GM23248 (cell line): ENCODE data around the gene TMEM201. TPM values are rescaled to one million over a fixed set of nuclear protein-coding genes. Genes with fewer than 3 reads are reported as not detected.
A peak's percentile ranks its signal among the peaks of the same experiment; 100 is the strongest.

Source experiments
- DNase-seq: peaks from one replicate; pipeline ENCODE4 v3.0.0-alpha.2; 2015
- H2AFZ ChIP-seq: fragments of 200-600 bp; sonication (generic); 2 replicates; pipeline ENCODE4 v1.6.1; 2016; ENCODE audit warnings: antibody characterized with exemption
- H3F3A ChIP-seq: fragments of 200-600 bp; sonication (generic); 2 replicates; pipeline ENCODE4 v1.6.1; 2016; ENCODE audit warnings: mild to moderate bottlenecking, antibody characterized with exemption, mixed run types; ENCODE audit not compliant: insufficient read depth
- H3K27ac ChIP-seq: fragments of 200-600 bp; sonication (generic); 2 replicates; pipeline ENCODE4 v1.5.1; 2016; ENCODE audit warnings: mild to moderate bottlenecking
- H3K27me3 ChIP-seq: fragments of 200-600 bp; sonication (generic); replicated peaks from 2 replicates; pipeline ENCODE4 v1.6.1; 2016; ENCODE audit warnings: mild to moderate bottlenecking; ENCODE audit not compliant: insufficient read depth
- H3K36me3 ChIP-seq: fragments of 200-600 bp; sonication (generic); 2 replicates; pipeline ENCODE4 v1.6.1; 2016; ENCODE audit warnings: low read depth, mild to moderate bottlenecking
- H3K4me1 ChIP-seq: fragments of 200-600 bp; sonication (generic); 2 replicates; pipeline ENCODE4 v1.6.1; 2016; ENCODE audit warnings: mild to moderate bottlenecking; ENCODE audit not compliant: insufficient read depth
- H3K4me2 ChIP-seq: fragments of 200-600 bp; sonication (generic); one replicate; pipeline ENCODE4 v1.6.1; 2016; ENCODE audit warnings: mild to moderate bottlenecking; ENCODE audit not compliant: unreplicated experiment
- H3K4me3 ChIP-seq: fragments of 200-600 bp; sonication (generic); 2 replicates; pipeline ENCODE4 v1.5.1; 2016; ENCODE audit warnings: mild to moderate bottlenecking
- H3K79me2 ChIP-seq: fragments of 200-600 bp; sonication (generic); 2 replicates; pipeline ENCODE4 v1.6.1; 2016; ENCODE audit warnings: mild to moderate bottlenecking; ENCODE audit not compliant: insufficient read depth
- H3K9ac ChIP-seq: fragments of 200-600 bp; sonication (generic); 2 replicates; pipeline ENCODE4 v1.6.1; 2016; ENCODE audit warnings: mild to moderate bottlenecking
- H3K9me2 ChIP-seq: fragments of 200-600 bp; sonication (generic); 2 replicates; pipeline ENCODE4 v1.6.1; 2016; ENCODE audit warnings: mixed run types, mild to moderate bottlenecking, moderate library complexity; ENCODE audit not compliant: insufficient read depth
- H3K9me3 ChIP-seq: fragments of 200-600 bp; sonication (generic); one replicate; pipeline ENCODE4 v1.6.1; 2017; ENCODE audit warnings: low read depth
- H4K20me1 ChIP-seq: fragments of 200-600 bp; sonication (generic); 2 replicates; pipeline ENCODE4 v1.6.0; 2016; ENCODE audit not compliant: insufficient read depth
- EZH2 ChIP-seq: fragments of 200-600 bp; sonication (generic); IDR thresholded peaks from 2 replicates; pipeline ENCODE4 v1.6.1; 2018; ENCODE audit warnings: antibody characterized with exemption, mild to moderate bottlenecking; ENCODE audit not compliant: insufficient read depth, poor library complexity, severe bottlenecking
- EZH2phosphoT487 ChIP-seq: fragments of 200-600 bp; sonication (generic); IDR thresholded peaks from 2 replicates; pipeline ENCODE4 v1.6.1; 2018; ENCODE audit warnings: antibody characterized with exemption, moderate library complexity, mild to moderate bottlenecking, low read depth; ENCODE audit not compliant: insufficient read depth
- WGBS, 2 experiments: methylation state at CpG; one replicate each; pipeline ENCODE4 v1.1.6; 2015 to 2017; ENCODE audit warnings: low lambda C conversion rate in 2 of 2, low coverage in 1 of 2; ENCODE audit errors: missing lambda C conversion rate in 2 of 2; 5-methylcytosine and 5-hydroxymethylcytosine counted together
- in situ Hi-C: fragments of 300-500 bp; cut with MboI; formaldehyde crosslinking; loops from 2 replicates; pipeline ENCODE4 v1.15.0; 2020
- polyA plus RNA-seq: library from polyadenylated mRNA; unstranded; fragments of >200 nt; fragmentation: Nextera tagmentation; extraction: Ambion mirVana; gene quantifications from 2 replicates; pipeline ENCODE4 v1.2.1, GENCODE V29; 2016
- total RNA-seq: library from RNA; depleted of rRNA; stranded (reverse); fragments of >200 nt; shearing (Covaris generic); gene quantifications from 2 replicates; pipeline ENCODE4 v1.2.3, GENCODE V29; 2014

TMEM201 gene
- total and polyA plus RNA-seq, 2 experiments from 2014 or later: 5.7 to 6.7 TPM

DNA sequence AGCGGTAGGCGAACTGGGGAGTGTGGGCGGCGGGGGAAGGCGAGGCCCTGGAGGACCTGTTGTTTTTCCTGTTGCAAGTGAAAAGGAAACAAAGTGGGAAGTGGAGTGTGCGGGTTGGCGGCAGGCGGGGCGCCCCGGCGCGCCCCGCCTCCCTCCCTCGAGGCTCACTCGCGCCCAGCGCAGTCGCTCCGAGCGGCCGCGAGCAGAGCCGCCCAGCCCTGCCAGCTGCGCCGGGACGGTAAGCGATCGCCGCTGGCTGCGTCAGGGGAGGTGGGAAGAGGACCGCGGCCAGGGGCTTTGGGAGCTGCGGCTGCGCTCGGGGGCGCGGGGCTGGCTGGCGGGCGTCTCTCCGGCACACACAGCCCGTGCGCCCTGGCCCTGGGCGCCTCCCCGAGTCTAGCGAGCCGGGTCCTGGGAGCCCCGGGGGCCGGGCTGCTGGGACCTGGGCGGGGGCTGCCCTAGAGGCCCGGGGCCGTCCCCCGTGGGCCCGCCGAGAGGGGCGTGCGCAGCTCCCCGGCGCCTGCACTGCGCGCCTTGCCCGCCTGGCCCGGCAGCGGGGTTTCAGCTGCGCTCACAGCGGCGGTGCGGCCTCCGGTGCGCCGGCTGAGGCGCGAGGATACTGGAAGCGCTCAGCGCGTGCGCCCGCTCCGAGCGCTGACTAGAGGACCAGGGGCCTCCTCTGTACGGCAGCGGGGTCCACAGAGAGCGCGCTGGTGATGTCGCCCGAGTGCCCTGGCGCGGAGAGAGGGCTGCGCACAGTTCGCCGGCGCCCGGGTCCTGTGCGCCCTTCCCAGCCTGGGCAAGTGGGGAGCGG, 63.1 kb downstream of the TMEM201 start, which contains the start of gene PIK3CD:
PIK3CD (plus strand) TSS at position 167 of the 814 bp plus-strand sequence. CDS start 58,725 bp downstream, outside the sequence.
- Histone ChIP-seq H3K4me1 (no peaks in the 10 kb centered on the region), H3K36me3 (no peaks in the 10 kb centered on the region), H3K27me3 (peaks cover 14% of the 10 kb centered on the region), H2AFZ (peak within 1 kb of the TSS; percentile 74), H3K4me2 (peak within 1 kb of the TSS; percentile 71), H3K9ac (peak within 1 kb of the TSS; percentile 18; the same call in 1 of the 2 replicates), H3F3A (no peaks in the 10 kb centered on the region), H3K9me3 (no peaks in the 10 kb centered on the region), H3K79me2 (no peaks in the 10 kb centered on the region), H4K20me1 (no peaks in the 10 kb centered on the region), H3K27ac (no peak within 1 kb of the TSS), H3K9me2 (no peaks in the 10 kb centered on the region), H3K4me3 (peak within 1 kb of the TSS; percentile 73)
- in situ Hi-C loops: no loop called here
- peak; percentile 70 for DNase-seq
- TF ChIP-seq EZH2: no peak
- no peak for TF ChIP-seq EZH2phosphoT487
- 1 to 2% methylated on average over 41 to 59 of the region's 94 CpGs for WGBS, 2 experiments

GRCh38 chr1:9652379-9653209, 63.9 kb downstream of the TMEM201 start:
- H3K36me3 ChIP-seq: no peaks in the 10 kb centered on the region
- H3K9me3 ChIP-seq: no peaks in the 10 kb centered on the region
- DNase-seq: peak; percentile 55
- peak overlapping the region; percentile 74 for H2AFZ ChIP-seq
- H3K4me1 ChIP-seq: no peaks in the 10 kb centered on the region
- TF ChIP-seq EZH2phosphoT487: no peak
- TF ChIP-seq EZH2: no peak
- H3K27me3 ChIP-seq: peaks cover 14% of the 10 kb centered on the region
- peak overlapping the region; percentile 71 for H3K4me2 ChIP-seq
- in situ Hi-C loops: no loop called here
- no peaks in the 10 kb centered on the region for H3F3A ChIP-seq
- H3K4me3 ChIP-seq: peak overlapping the region; percentile 73
- H4K20me1 ChIP-seq: no peaks in the 10 kb centered on the region
- H3K27ac ChIP-seq: no peak overlapping the region
- H3K79me2 ChIP-seq: no peaks in the 10 kb centered on the region
- peak overlapping the region; percentile 18; the same call in 1 of the 2 replicates for H3K9ac ChIP-seq
- 15% methylated on average over 37 to 55 of the region's 55 CpGs for WGBS, 2 experiments
- H3K9me2 ChIP-seq: no peaks in the 10 kb centered on the region

DNA sequence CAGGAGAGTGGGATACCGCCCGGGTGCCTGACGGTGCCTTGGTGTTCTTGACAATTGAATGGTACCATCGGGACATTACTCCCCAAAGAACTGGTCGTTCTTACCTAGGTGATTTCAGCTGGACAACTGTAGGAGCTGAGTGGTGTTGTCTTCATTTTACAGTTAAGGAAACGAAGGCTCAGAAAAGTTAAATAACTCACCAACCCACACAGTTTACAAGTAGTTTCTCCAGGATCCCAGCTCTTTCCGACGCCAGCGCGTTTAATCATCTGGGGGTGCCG, 64.4 kb downstream of the TMEM201 start:
- DNase-seq: no peak
- H4K20me1 ChIP-seq: no peaks in the 10 kb centered on the region
- H3K9ac ChIP-seq: no peak overlapping the region
- no peaks in the 10 kb centered on the region for H3K9me2 ChIP-seq
- TF ChIP-seq EZH2 (no peak), EZH2phosphoT487 (no peak)
- no peaks in the 10 kb centered on the region for H3F3A ChIP-seq
- no peaks in the 10 kb centered on the region for H3K9me3 ChIP-seq
- H2AFZ ChIP-seq: no peak overlapping the region
- 71 to 72% methylated on average over 11 of the region's 11 CpGs for WGBS, 2 experiments
- H3K4me3 ChIP-seq: no peak overlapping the region
- no peak overlapping the region for H3K4me2 ChIP-seq
- no peaks in the 10 kb centered on the region for H3K4me1 ChIP-seq
- in situ Hi-C loops: no loop called here
- H3K27ac ChIP-seq: no peak overlapping the region
- no peaks in the 10 kb centered on the region for H3K79me2 ChIP-seq
- peaks cover 14% of the 10 kb centered on the region for H3K27me3 ChIP-seq
- no peaks in the 10 kb centered on the region for H3K36me3 ChIP-seq

- Histone ChIP-seq H3K9me3 (no peaks in the 10 kb centered on the region), H3K4me1 (0 out of 2 replicates have a peak, but pooled peaks cover under 1% of the 10 kb centered on the region), H2AFZ (no peak overlapping the region), H3K9me2 (no peaks in the 10 kb centered on the region), H3K36me3 (no peaks in the 10 kb centered on the region), H3K4me2 (no peak overlapping the region), H3K27me3 (peaks cover 14% of the 10 kb centered on the region), H4K20me1 (no peaks in the 10 kb centered on the region), H3K27ac (no peak overlapping the region), H3K79me2 (no peaks in the 10 kb centered on the region), H3K4me3 (no peak overlapping the region), H3K9ac (no peak overlapping the region), H3F3A (no peaks in the 10 kb centered on the region)
- DNase-seq: no peak
- TF ChIP-seq EZH2: no peak
- TF ChIP-seq EZH2phosphoT487: no peak
- WGBS, 2 experiments: 76 to 78% methylated on average over 10 of the region's 10 CpGs
- in situ Hi-C loops: no loop called here
Measured at GRCh38 chr1:9653491-9654050, 64.9 kb downstream of the TMEM201 start.
